ENCODE data around the gene SUGCT.

The SUGCT gene

DNA sequence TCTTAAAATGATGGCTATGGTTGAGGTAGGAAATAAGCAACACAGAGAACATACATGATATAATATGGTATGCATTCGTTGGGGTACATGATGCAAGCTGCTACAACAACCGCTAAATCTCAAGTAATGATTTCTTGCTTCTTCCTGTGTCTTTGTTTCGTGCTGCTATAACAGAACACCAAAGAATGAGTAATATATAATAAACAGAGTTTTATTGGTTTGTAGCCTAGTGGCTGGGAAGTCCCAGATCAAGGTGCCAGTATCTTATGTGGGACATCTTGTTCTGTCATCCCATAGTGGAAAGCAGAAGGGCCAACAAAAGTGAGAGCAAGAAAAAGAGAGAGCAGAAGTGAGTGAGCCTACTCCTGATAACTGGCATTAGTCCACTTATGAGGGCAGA, 689.7 kb downstream of the SUGCT start:
- no peak for DNase-seq (ENCODE audit: low spot score)

GRCh38 chr7:40826411-40827221, 691.8 kb downstream of the SUGCT start:
- in situ Hi-C loops (cut with MboI; ENCODE audit: low pct_unique_long_range_greater_than_20kb, low sequenced_read_pairs, unreplicated experiment): no loop called here
- TF ChIP-seq CTCF (IDR thresholded peaks at IDR 0.05; ENCODE audit: extremely low read depth, insufficient read depth, missing control alignments): no peak

More for the DNA sequence above, 689.7 kb downstream of the SUGCT start:
- in situ Hi-C loops (cut with MboI; ENCODE audit: low pct_unique_long_range_greater_than_20kb, low sequenced_read_pairs, unreplicated experiment): no loop called here
- TF ChIP-seq CTCF (IDR thresholded peaks at IDR 0.05; ENCODE audit: extremely low read depth, insufficient read depth, missing control alignments): no peak

DNA sequence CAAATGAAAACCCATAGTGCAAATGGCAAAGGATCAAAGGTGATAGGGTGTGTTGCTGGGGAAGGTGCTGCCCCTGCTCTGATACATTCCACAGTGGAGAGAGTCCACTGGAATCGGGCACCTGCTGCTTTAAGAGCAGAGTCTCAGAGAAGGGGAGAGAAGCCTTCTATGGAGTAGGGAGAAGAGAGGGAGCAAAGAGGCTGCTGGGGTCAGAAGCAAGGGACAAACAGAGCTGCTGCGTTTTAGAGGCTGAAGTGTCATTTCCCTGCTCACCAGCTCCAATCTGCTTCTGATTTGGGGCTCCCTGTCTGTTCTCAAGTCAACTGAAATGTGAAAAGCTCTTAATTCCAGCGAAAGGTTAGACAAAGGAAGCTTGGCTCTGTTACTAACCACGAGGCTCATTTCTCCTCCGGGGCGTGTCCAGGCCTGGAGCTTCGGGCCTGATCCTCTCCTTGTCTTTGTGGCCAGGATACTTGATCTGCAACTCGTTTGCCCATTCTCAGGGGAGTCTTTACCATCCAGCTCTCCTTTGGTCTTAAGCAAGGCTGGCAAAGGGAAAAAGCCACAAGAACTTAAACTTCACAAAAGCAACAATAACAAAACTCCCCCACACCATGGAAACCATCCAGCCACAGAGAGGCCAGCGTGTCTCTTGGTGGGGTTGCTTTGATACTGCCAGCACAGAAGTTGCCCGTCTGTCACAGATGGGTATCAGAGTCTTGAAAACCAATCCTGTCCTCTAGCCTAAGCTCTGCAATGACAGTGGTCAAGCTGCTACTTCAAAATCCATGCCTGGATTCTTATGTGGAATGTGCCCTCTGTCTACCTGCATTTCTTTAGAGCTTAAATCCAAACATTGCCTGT, 692.6 kb downstream of the SUGCT start:
- TF ChIP-seq CTCF (IDR thresholded peaks at IDR 0.05; ENCODE audit: extremely low read depth, insufficient read depth, missing control alignments): no peak
- no peak for DNase-seq (ENCODE audit: low spot score)
- in situ Hi-C loops (cut with MboI; ENCODE audit: low pct_unique_long_range_greater_than_20kb, low sequenced_read_pairs, unreplicated experiment): no loop called here

More at GRCh38 chr7:40826411-40827221, 691.8 kb downstream of the SUGCT start:
- DNase-seq (ENCODE audit: low spot score): no peak

DNA sequence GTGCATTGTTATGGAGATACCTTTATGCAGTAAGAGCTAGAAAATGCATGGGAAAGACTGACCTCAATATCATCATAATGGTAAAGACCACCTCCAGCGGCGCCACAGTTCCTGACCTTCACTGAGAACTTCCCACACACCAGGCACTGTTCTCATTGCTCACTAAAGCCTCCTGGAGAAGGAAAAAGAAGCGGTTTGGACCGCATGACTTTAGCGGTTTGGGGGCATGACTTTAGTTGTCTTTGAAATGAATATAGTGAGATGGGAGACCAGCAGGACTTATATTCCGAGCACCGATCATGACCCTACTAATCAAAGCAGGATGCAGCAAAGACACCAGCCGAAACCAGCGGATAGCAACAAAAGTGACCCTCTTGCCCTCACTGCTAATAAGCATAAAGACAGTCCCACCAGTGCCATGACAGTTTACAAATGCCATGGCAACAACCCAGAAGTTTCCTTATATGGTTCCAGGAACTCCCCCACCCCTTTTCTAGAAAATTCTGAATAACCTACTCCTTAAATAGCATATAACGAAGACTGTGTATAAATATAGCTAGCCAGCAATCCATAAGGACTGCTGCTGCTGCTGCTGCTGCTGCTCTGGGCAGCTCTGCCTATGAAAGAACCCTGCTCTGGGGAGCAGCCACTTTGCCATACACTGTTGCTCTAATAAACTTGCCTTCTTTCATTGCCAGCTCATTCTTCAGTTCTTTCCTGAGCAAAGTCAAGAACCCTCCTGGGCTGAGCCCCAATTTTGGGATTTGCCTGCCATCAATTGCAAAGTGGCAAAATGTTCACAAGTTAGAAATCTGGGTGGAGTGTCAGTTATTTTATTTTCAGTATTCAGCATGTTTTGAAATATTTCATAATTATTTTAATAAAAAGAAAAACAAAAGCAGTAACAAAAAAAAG, 694.1 kb downstream of the SUGCT start:
- DNase-seq (ENCODE audit: low spot score): no peak
- TF ChIP-seq CTCF (IDR thresholded peaks at IDR 0.05; ENCODE audit: extremely low read depth, insufficient read depth, missing control alignments): no peak
- in situ Hi-C loops (cut with MboI; ENCODE audit: low pct_unique_long_range_greater_than_20kb, low sequenced_read_pairs, unreplicated experiment): no loop called here

DNA sequence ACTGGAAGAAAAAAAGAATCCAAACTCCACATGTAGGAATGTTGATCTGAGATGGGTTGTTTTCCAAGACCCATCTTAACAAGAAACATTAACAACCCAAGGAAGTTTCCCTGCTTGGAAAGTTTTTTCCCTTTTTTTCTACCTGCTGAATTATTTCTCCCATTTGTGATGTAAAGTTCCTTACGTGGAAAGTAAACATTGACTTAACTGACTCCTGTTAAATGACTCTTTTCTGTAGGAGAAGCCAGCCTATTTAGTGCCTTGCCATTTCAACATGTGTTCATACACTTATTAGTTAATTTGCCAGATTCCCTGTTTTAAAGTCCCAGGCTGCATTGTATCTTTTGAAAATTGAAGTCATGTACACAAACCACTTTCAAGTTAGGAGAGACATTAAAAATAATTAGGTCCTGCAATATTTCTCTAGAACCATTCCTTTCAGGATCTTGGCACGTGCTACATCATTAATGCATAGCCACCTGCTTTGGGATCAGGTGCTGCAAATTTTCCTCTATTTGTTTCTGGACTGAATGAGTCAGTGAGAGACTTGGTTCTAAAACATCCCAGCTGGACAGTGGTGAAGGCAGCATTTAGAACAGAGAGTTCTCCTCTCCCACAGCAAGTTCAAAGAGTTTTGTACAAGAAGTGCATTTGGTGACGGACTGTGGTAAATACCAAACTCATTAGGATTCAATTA, 698.5 kb downstream of the SUGCT start:
- DNase-seq (ENCODE audit: low spot score): no peak
- no peak for TF ChIP-seq CTCF (IDR thresholded peaks at IDR 0.05; ENCODE audit: extremely low read depth, insufficient read depth, missing control alignments)

More for the DNA sequence above, 698.5 kb downstream of the SUGCT start:
- in situ Hi-C loops (cut with MboI; ENCODE audit: low pct_unique_long_range_greater_than_20kb, low sequenced_read_pairs, unreplicated experiment): no loop called here

Measured in GM13977 (cell line).